Activated B cell treated with CpG ODN at 0.5 μM for 24 hours (primary cell): ENCODE data around the gene PSMB3. TPM values are rescaled to one million over a fixed set of nuclear protein-coding genes. Genes with fewer than 3 reads are reported as not detected.

Experiments used
- ATAC-seq: fragments of 200-7000 bp; cut with Tn5 transposase; one replicate; pipeline ENCODE4 v1.10.0; 2021; ENCODE audit warnings: low read depth, mild to moderate bottlenecking, moderate library complexity
- CTCF ChIA-PET: fragments of 350-600 bp; sonication (Branson Sonifier 250); formaldehyde crosslinking; loops from one replicate; lab custom pipeline; 2021; ENCODE audit warnings: antibody characterized with exemption; lab: Charles Lee
- POLR2A ChIA-PET: fragments of 350-600 bp; sonication (Branson Sonifier 250); formaldehyde crosslinking; loops from one replicate; lab custom pipeline; 2021; ENCODE audit warnings: antibody characterized with exemption; lab: Charles Lee
- DNase-seq: peaks from one replicate; pipeline ENCODE4 v3.0.0; 2022
- H3K27ac Mint-ChIP-seq: one replicate; pipeline ENCODE4 v1.8.0; 2020; ENCODE audit warnings: mixed read lengths
- H3K27me3 Mint-ChIP-seq: one replicate; pipeline ENCODE4 v1.8.0; 2021; ENCODE audit warnings: mixed read lengths
- H3K36me3 Mint-ChIP-seq: one replicate; pipeline ENCODE4 v1.8.0; 2021; ENCODE audit warnings: low read depth, mixed read lengths
- H3K4me1 Mint-ChIP-seq: one replicate; pipeline ENCODE4 v1.8.0; 2021; ENCODE audit warnings: mixed read lengths
- H3K4me3 Mint-ChIP-seq: one replicate; pipeline ENCODE4 v1.8.0; 2020; ENCODE audit warnings: mild to moderate bottlenecking, mixed read lengths
- H3K9me3 Mint-ChIP-seq: one replicate; pipeline ENCODE4 v1.8.0; 2020; ENCODE audit warnings: mixed read lengths
- intact Hi-C: fragments of 100-400 bp; cut with micrococcal nuclease; formaldehyde crosslinking; loops from one replicate; pipeline ENCODE4 v1.15.1; 2024
- total RNA-seq: library from RNA; stranded (reverse); gene quantifications from 2 replicates; pipeline ENCODE4 v1.2.3, GENCODE V29; 2022
- TF ChIP-seq, protein P1 (sequence below): fragments of 200-600 bp; IDR thresholded peaks from one replicate; pipeline ENCODE4 v1.8.0; 2022; ENCODE audit warnings: antibody characterized with exemption, mild to moderate bottlenecking

PSMB3 gene
- total RNA-seq, 1 donor from 2014 or later, result 234 TPM

- no peak overlapping the region for H3K4me3 Mint-ChIP-seq
- peaks cover 6% of the 10 kb centered on the region for H3K4me1 Mint-ChIP-seq
- H3K9me3 Mint-ChIP-seq, result no peaks in the 10 kb centered on the region
- TF ChIP-seq, protein P1, sequence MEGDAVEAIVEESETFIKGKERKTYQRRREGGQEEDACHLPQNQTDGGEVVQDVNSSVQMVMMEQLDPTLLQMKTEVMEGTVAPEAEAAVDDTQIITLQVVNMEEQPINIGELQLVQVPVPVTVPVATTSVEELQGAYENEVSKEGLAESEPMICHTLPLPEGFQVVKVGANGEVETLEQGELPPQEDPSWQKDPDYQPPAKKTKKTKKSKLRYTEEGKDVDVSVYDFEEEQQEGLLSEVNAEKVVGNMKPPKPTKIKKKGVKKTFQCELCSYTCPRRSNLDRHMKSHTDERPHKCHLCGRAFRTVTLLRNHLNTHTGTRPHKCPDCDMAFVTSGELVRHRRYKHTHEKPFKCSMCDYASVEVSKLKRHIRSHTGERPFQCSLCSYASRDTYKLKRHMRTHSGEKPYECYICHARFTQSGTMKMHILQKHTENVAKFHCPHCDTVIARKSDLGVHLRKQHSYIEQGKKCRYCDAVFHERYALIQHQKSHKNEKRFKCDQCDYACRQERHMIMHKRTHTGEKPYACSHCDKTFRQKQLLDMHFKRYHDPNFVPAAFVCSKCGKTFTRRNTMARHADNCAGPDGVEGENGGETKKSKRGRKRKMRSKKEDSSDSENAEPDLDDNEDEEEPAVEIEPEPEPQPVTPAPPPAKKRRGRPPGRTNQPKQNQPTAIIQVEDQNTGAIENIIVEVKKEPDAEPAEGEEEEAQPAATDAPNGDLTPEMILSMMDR, result no peak
- intact Hi-C loops, result no loop called here
- ATAC-seq (no peak), DNase-seq (no peak)
- H3K36me3 Mint-ChIP-seq, result no peaks in the 10 kb centered on the region
- peaks cover 9% of the 10 kb centered on the region for H3K27me3 Mint-ChIP-seq
- ChIA-PET POLR2A (no interaction called here), CTCF (no interaction called here)
- H3K27ac Mint-ChIP-seq, result no peak overlapping the region
Observed at GRCh38 chr17:38739305-38739704, 13.2 kb upstream of the PSMB3 start.

- Mint-ChIP-seq H3K36me3 (no peaks in the 10 kb centered on the region), H3K9me3 (no peaks in the 10 kb centered on the region), H3K27ac (no peak overlapping the region), H3K4me3 (no peak overlapping the region), H3K4me1 (peaks cover 4% of the 10 kb centered on the region), H3K27me3 (peaks cover 12% of the 10 kb centered on the region)
- ChIA-PET POLR2A (no interaction called here), CTCF (no interaction called here)
- TF ChIP-seq, protein P1, result no peak
- ATAC-seq (no peak), DNase-seq (no peak)
- intact Hi-C loops, result no loop called here
Observed at GRCh38 chr17:38740044-38740443, 12.5 kb upstream of the PSMB3 start.

DNA sequence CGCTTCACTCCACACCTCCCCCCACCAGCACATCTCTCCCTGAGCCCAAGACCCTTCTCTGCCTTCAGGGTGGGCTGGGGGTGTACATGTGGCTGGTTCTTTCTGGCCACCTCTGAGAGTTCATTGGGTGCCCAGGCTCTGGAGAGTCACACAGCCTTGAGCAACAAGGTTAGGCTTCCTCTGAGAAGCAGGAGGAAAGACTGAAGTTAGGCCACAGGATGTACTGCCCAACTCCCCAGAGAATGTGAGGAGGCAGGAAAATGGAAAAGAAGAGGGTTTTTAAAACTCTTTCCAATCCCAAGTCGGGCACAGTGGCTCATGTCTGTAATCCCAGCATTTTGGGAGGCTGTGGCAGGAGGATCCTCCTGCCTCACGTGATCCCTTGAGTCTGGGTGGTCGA is 11.7 kb upstream of the PSMB3 start:
- H3K27ac Mint-ChIP-seq, result no peak overlapping the region
- CTCF ChIA-PET, result no interaction called here
- TF ChIP-seq, protein P1, result no peak

GRCh38 chr17:38741461-38741860 is 11.1 kb upstream of the PSMB3 start:
- TF ChIP-seq, protein P1, result no peak
- Mint-ChIP-seq H3K27me3 (peaks cover 18% of the 10 kb centered on the region), H3K4me1 (peaks cover 13% of the 10 kb centered on the region), H3K36me3 (no peaks in the 10 kb centered on the region), H3K4me3 (no peak overlapping the region), H3K9me3 (no peaks in the 10 kb centered on the region), H3K27ac (no peak overlapping the region)
- ATAC-seq (no peak), DNase-seq (no peak)
- CTCF ChIA-PET, result no interaction called here
- POLR2A ChIA-PET, result no interaction called here
- intact Hi-C loops, result no loop called here

More for the DNA sequence above, 11.7 kb upstream of the PSMB3 start:
- DNase-seq (no peak), ATAC-seq (no peak)
- Mint-ChIP-seq H3K4me1 (peaks cover 7% of the 10 kb centered on the region), H3K27me3 (peaks cover 12% of the 10 kb centered on the region), H3K4me3 (no peak overlapping the region), H3K36me3 (no peaks in the 10 kb centered on the region), H3K9me3 (no peaks in the 10 kb centered on the region)
- POLR2A ChIA-PET, result no interaction called here
- intact Hi-C loops, result no loop called here

DNA sequence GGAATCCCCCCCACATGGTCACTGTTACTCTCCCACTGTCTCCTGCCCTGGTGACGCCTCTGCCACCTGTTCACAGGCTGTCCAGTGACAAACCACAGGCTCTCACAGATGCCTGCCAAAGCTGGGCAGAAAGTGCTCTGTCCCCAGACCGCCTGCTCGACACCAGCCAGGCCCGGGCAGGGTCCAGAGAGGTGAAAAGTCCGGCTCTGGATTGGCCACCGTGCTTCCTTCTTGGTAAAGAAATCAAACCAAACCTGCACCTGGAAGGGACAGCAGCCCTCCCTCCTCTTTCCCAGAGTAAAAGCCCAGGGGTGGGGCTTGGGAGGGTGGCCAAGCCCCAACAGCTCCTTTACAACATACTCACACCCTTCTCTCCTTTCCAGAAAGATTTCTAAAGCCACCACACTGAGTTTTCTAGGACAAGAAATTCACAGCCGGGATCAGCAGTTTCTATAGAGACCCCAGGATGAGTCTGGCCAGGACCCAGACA is 10.6 kb upstream of the PSMB3 start:
- Mint-ChIP-seq H3K4me1 (peaks cover 18% of the 10 kb centered on the region), H3K27ac (no peak overlapping the region), H3K27me3 (peaks cover 22% of the 10 kb centered on the region), H3K9me3 (no peaks in the 10 kb centered on the region), H3K36me3 (no peaks in the 10 kb centered on the region), H3K4me3 (no peak overlapping the region)
- POLR2A ChIA-PET, result no interaction called here
- intact Hi-C loops, result no loop called here
- DNase-seq (no peak), ATAC-seq (no peak)
- CTCF ChIA-PET, result no interaction called here
- TF ChIP-seq, protein P1, result no peak
